HuH-7.5 (cell line): ENCODE data around the gene DLL1.

ENCODE experiments used
- DNase-seq: peaks from one replicate; pipeline ENCODE4 v3.0.0; 2011; ENCODE audit warnings: low spot score

DLL1 gene

DNA sequence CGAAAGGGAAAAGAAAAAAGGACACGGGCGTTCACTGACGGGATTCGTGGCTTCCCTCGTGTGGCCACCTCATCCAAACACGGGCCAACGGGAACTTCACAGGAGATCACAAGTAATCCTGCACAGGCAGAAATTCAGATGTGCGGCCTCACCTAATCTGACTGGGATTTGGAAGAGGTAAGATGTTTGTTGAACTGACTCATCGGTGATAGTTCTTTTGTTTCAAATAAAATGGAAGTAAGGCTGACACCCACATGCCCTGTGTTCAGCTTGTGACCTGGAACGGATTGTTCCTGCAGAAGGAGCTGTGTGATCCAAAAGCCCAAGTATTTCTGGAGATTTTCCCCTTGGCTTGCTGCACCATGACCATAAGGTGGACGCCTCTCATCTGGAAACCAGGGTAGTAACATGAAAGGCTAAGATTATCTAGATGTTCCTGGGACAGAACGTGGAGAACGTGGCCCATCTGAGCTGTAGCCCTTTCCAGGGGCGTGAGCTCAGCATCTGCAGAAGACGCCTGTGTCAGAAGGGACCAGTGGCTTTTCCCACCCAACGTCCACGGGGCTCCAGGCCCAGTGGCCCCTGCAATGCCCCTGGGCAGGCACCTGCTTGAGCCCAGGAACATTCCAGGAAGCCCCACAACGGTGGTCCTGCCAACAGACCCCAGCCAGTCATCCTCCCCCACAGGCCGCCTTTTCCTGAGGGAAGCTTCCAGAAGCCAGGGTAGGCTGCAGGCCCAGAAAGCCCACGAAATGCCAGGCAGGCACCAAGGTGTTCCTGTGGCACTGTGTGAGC is 39.7 kb downstream of the DLL1 start:
- DNase-seq = no peak

DNA sequence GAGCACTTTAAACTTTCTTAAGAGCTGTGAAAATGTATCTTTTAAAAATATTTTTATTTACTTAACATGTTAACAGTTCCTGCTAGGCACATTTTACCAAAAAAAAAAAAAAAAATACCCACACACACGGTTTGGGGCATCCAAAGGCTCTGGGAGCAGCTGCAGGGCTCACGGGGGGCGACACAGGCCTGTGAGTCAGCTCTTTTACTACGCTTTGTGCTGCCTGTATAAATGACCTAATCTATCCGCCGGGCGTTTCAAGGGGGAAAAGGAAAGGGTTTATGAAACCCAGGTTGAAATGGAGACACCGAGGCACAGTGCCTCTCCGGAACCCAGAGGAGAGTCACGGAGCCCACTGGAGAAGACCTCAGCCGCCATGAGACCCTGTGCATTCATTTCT is 40.4 kb downstream of the DLL1 start:
- DNase-seq = no peak

DNA sequence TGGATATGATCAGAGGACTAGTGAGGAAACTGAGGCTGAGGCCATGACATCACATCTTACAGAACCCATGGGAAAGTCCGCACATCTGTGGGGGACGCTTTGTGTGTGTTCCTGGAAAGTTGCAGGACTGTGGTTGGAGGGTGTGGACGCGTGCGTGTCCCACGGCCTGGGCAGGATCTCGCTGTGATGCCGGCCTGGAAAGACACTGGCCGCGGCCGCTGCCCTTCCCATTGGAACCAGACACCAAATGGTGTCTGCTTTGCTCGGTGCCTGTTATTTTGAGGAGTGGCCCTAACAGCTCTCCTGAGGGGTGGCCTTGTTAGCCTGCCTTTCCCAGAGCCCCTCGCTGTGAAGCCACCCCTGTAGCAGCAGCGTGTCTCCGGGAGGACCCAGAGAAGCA is 41.1 kb downstream of the DLL1 start:
- DNase-seq = no peak

DNA sequence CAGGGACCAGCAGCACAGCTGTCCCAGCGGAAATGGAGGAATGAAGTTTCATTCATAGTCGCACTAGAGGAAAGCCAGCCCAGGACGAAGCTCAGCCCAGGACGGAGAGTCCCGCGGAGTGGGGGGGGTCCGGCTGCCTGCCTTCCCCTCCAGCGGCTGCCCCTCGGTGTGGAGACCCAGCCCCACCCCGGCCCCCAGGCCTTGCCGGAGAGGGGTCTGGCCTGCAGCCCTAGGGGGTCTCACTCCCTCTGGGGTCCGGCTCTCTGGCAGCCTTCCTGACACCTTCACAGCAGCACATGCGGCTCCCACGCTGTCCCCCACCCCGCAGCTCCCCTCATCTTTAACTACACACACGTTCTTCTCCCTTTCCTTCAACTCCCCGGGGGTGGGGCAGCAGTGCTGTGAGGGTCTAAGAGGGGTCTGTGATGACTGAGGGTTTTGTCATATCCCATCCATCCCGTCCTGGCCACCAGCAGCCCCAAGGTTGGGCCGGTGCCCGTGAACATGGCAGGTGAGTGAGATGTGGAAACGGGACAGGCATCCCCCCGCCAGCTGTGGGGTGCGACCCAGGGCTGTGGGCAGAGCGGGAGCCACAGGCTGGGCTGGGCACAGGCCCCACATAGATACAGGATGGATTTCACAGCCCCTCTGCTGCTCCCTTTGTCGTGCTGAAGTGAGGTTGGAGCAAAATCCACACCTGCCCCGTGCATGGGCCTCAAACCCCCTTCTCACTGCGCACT is 41.8 kb downstream of the DLL1 start:
- no peak for DNase-seq

DNA sequence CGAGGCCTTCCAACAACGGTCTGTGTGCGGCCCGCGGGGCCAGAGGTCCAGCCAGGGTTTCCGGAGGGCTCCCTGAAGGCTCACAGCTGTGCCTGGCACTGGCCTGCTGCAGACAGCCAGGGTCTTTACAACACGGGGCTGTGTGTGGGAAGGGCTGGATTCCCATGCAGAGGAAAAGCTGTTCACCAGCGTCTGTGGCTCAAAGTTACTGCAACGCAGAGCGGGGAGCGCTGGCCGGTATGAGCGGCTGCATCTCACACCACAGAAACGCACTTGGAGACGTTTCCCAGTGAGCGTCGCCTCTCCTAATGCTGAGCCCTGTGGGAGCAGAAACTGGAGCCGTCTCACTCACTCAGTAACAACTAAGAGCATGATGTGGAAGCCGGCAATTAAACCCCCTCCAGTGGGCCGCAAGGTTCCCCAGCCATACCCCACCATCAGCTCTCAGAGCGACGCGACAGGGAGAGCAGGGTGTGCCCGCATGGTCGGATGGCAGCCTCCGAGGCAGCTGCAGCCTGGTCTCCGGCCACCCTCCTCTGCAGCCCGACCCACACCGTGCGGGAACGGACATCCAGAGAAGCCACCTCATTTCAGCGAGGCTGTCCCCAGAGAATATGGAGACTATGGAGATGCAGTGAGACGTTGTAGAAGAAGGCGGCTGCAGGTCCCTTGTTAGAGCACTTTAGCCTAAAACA is 42.6 kb downstream of the DLL1 start:
- DNase-seq = no peak

DNA sequence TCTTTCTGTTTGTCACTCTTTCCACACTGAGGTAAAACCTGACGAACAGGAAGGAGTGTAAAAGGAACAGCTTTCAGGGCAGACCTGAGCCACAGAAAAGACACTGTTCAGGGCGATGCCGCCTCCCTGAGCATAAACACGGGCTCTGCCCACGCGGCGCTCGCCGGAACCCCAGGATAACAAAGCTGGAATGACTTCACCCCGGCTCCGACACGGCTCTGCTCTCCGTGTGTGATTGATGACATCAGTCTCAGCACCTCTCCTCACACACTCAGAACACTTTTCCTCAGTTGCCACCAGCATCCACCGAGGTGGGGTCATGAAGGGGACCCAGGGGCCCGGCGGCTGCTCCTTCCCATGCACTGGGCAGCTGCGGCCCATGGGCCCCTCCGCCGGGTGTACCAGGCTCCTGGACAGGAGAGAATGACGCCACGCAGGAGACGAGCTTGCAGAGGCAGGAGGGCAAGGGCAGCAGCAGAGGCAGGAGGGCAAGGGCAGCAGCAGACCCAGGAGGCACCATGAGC is 43.6 kb downstream of the DLL1 start:
- no peak for DNase-seq

DNA sequence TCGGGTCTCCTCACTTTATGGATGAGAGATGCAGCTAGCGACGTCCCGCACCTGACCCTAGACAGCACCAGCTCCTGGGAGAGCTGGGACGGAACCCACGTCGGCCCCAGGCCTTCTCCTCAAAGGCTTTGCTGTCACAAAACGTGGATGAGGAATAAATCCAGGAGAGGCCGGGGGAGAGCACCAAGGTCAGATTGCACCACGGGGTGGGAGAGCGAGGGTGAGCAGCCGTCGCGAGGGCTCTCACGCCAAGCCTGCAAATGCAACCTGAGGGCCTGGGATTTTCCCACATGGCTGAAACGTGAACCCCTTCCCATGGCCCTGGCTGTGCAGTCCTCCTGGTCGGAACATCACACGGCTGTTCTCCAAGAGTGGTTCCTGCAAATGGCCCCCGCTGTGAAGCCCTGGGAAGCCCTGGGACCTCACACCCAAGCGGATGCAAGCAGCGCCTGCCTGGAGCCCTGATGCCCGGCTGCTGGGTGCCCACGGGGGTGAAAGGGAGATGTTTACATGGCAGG is 45.3 kb downstream of the DLL1 start:
- no peak for DNase-seq

DNA sequence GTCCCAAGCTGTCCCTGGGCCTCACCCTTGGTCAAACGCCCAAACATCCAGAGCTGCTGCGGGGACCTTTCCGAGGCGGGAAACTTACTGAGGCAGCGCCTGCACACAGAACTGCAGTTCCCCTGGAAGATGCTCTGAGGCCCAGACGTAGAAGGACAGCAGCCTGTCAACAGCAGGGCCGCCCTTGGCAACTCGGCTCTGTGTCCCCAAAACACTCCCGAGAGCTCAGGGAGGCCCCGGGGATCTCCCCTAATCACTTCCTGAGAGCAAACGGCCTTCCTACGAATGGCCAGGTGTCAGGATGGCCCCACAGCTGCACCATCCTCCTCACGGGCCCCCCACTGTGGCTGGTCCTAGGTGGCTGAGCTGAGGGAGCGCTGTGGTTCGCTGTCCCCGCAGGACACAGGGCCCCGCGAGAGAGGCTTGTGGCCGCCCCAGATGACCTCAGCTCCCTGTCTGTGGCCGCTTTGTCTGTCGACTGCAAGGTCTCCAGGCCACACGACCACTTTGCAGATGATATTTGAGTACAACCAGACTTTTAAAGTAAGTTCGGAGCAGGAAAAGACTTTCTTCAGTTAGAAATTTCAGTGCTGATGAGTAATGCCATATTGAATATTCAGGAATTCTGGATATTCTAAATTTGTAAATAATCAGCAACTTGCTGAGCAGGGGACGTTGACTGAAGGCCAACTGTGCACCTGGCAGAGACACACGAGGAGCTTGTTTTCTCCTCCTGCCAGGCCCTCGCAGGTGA is 46.0 kb downstream of the DLL1 start:
- DNase-seq = no peak

DNA sequence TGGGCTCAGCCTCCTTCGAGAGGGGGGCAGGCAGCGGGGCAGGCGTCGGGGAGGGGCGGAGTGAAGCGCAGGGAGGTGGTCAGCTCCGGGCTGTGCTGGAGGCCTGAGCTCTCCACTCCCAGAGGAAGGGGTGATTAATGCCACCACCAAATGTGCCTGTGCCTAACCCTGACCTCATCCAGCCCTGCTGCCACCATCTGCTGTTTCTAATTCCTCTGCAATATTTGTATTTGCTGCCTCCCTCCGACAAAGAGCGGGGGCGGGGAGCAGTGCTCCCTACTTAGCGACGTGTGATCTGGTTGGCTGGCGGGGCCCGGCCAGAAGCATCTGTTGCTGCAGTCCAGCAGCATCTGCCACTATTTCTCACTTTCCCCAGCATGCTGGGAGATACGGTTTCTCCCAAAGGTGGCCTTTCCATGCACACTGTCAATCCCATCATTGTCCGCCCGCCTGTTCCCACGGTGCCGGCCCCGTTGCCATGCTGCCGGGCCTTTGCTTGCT is 47.0 kb downstream of the DLL1 start:
- DNase-seq = no peak

DNA sequence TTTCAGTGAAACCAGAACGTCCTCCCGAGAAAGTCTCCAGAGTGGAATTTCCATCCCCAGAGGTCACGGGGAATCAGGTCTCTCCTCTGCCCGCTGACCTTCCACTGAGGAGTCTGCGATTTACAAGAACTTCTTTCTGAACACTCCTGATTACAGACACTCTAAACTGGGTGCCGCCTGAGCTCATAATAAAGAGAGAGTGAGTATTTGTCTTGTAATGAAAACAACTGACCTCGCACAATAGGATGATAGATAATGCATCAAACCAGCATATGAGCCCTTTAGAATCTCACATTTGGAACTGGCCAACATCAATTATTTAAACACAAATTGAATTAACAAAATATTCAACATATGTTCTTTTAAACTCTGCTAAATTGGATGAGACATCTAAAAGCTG is 47.5 kb downstream of the DLL1 start:
- DNase-seq = no peak

DNA sequence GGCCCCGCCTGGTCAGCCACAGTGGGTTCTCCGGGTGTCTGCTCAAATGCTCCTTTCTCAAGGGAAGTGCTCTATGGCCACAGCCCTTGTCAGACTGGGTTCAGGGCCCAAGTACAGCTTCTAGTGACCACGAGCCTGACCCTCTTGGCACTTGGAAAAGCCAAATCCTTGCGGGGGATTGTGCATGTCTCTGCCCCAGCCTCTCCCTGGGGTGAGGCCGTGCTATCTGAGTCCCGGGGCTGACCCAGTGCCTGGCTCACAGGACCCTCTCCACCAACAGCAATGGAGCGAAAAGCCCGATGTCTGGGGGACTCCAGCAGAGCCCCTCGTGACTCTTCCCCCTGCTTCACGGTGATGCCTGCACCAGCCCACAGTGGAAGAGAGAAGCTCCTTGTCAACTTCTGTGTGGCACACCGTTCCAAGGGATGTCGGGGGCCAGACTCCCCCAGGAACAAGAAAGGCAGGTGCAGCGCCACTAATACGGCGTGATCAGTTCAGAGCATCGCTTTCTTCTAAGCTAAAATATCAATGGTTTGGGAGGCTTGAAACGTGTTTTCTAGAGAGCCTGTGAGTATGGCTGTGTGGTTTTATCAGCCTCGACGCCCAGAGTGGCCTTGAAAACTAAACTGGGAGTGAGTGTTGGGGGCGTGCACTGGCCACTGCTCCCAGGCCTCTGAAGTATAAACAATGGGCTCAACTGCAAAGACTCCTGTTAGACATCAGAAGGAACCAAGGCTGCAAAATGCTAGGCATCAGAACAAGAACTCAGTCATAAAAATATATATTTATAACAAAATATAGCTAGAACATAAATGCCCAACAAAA is 51.9 kb downstream of the DLL1 start:
- DNase-seq = no peak

DNA sequence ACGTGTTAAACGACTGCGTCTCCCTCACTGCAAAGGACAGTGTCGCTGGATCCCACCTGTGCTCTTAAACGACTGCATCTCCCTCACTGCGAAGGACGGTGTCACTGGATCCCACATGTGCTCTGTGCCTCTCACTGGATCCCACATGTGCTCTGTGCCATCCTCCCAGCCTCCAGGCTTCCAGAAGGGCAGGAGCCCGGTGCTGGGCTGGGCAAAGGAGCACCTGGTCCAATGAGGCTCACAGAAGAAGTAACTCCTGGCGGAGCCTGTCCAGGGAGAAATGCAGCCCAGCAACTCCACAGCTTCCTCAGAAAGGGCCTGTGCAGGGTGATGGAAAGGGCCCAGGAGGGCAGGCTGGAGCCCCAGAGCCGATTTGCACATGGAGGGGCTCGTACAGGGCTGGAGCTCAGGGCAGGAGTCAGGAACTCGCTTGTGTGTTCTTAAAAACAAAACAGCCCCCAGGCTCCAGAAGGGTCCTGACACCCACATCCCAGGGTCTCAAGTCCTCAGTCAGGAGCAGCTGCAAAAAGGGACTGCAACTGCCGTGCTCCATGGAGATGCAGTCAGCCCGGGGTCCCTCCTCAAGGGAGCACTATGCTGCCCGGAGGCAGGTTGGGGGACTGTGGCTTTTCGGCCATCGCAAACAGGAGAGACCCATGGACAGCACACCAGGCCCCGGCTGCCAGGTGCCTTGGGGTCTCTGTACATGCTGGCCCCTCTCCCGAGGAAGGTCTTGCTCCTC is 52.7 kb downstream of the DLL1 start:
- DNase-seq = no peak

DNA sequence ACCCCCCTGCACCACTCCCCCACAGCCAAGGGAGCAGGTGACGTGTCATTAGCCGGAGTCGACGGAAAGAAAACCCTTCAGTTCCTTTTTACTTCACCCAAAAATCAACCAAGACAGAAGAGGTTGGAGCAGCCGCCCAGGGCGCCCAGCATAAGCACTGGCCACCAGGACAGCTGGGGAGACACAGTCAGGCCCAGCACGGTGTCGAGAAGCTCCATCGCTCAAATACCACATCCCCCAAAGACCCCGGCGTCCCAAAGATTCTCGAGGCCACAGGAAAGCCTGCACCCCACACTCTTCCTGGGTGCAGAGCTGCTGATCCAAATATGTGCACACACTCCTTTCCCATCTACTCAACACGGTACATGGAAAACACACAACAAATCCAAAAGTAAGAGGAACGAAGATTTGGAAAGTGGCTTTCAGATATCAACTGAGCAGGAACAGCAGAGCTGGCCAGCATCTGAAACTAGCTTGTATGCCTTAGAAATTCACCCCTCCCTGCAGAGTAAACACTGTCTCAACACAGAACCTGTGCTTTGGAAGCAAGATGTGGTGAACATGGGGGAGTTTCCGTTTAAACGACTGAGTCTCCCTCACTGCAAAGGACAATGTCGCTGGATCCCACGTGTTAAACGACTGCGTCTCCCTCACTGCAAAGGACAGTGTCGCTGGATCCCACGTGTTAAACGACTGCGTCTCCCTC is 54.6 kb downstream of the DLL1 start:
- no peak for DNase-seq

DNA sequence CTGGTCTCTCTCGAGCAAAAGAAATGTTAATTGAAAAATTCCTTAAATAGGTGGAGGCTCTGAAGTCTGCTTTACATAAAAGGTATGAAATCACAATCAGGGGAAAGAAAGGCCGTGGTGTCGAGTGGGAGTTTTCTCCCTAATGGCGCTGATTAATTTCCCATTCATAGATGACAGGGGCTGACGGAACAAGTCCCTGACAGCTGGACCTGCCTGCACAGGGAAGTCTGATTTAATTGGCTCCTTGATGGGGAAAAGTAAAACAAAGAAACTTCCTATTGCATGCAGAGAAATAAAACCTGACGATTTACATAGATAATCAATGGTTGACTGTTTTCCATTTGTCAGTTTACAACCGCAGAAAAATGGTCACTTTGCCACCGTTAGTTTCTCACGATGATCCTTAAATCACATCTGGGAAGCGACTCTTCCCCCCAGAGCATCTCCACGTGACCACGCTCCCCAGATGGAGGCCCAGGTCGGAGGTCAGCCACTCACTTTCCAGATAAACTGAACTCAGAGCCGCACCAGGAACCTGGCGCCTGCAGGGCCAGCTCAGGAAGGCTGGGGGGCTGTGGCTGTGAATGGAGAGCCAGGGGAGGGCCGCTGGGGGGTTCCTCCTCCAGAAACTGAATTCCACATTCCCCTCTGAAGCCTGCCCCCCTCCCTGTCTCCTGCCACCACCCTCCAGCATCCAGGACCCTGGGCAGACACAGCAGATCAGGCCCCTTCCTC is 55.3 kb downstream of the DLL1 start:
- no peak for DNase-seq

DNA sequence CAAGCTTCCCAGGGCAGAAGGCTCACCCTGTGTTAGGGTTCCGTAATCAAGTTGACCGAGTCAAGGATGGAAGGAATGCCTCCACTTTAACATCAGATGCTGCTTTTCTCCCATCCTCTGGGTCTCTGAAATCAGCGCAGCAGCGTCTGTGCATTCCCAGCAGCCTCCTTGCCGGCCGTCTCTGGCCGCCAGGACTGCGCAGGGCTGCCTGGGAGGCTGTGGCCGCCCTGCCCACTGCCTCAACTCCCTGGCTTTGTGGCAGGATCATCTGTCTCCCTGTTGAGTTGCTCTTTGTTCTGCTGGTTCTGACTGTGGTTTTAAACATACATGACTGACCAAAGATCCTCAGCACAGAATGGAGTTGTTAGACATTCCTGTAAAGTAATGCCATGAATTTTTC is 56.5 kb downstream of the DLL1 start:
- no peak for DNase-seq

DNA sequence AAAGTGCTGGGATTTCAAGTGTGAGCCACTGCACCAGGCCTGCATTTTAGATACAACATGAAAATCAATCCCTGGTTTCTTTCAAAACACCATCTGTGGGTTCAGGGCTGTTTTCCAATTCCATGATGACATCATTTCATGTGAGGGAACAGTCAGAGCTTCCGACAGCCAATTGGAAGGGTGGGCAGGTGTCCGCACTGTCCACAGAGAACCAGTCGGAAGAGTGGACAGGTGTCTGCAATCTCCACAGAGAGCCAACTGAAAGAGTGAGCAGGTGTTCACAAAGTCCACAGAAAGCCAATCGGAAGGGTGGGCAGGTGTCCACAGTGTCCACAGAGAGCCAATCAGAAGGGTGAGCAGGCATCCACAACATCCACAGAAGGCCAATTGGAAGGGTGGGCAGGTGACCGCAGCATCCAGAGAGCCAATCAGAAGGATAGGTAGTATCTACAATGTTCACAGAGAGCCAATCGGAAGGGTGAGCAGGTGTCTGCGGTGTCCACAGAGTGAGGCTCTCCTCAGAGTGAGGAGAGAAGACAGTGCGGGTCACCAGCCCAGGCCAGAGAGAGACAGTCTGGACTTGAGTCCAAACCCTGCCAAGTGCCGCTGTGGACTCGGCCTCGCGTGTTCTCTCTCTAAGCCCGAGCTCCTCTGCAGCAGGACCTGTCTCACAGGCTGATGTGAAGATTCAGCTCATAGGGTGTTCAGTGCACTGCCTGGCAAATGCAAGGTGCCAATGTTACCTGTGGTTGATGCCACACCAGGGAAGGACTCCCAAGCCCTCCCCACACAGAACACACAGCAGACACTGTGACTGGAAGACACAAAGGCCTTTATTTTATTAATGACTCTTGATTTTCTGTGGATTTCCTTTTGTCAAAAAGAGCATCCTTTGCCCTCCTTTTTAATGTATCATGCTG is 57.3 kb downstream of the DLL1 start:
- DNase-seq = no peak
